H1 (cell line): ENCODE data around the gene ZFAND6. TPM values are rescaled to one million over a fixed set of nuclear protein-coding genes. Genes with fewer than 3 reads are reported as not detected.

Source experiments
- ATF2 ChIP-seq: IDR thresholded peaks from 2 replicates; pipeline ENCODE4 v1.6.1; 2012; ENCODE audit warnings: low read length, inconsistent platforms
- BACH1 ChIP-seq: IDR thresholded peaks from 2 replicates; pipeline ENCODE4 v1.6.1; 2012; ENCODE audit warnings: low read length, improper control_type of control experiment
- CHD2 ChIP-seq: IDR thresholded peaks from 2 replicates; pipeline ENCODE4 v1.6.1; 2012; ENCODE audit warnings: low read length, improper control_type of control experiment
- GABPA ChIP-seq: IDR thresholded peaks from 2 replicates; pipeline ENCODE4 v1.6.1; 2011; ENCODE audit warnings: mild to moderate bottlenecking, low read length, moderate library complexity, borderline replicate concordance; ENCODE audit not compliant: insufficient read depth
- SIRT6 ChIP-seq: IDR thresholded peaks from one replicate; pipeline ENCODE4 v1.7.1; 2012; ENCODE audit warnings: low read length, inconsistent platforms
- SIX5 ChIP-seq: IDR thresholded peaks from 2 replicates; pipeline ENCODE4 v1.6.1; 2011; ENCODE audit warnings: mild to moderate bottlenecking, low read depth, low read length
- TAF1 ChIP-seq: IDR thresholded peaks from 2 replicates; pipeline ENCODE4 v1.6.1; 2011; ENCODE audit warnings: mild to moderate bottlenecking, low read depth, low read length
- TEAD4 ChIP-seq: IDR thresholded peaks from 2 replicates; pipeline ENCODE4 v1.6.1; 2012; ENCODE audit warnings: low read depth, low read length, inconsistent platforms, mixed read lengths
- YY1 ChIP-seq: IDR thresholded peaks from 2 replicates; pipeline ENCODE4 v1.6.1; 2011; ENCODE audit warnings: low read depth, mild to moderate bottlenecking, low read length
- polyA plus RNA-seq, 7 experiments: library from polyadenylated mRNA; depleted of rRNA in 3 of 7; stranded (reverse) in 5 of 7; unstranded in 2 of 7; fragments of >200 nt in 5 of 7; fragments of 200-250 nt in 2 of 7; gene quantifications; 1 replicate in 5 of 7; 2 replicates in 1 of 7; 4 replicates in 1 of 7; pipeline versions ENCODE4 v1.2.1 to v1.2.3, GENCODE V29; 2011 to 2013; ENCODE audit warnings: missing spikeins in 2 of 7, mixed read lengths in 2 of 7
- total RNA-seq: library from RNA; stranded (reverse); fragmentation: NEBNext Ultra II Directional; extraction: Animal tissue kit (Norgen Biotek cat#: 25700); gene quantifications from 2 replicates; pipeline ENCODE4 v1.2.1, GENCODE V29; 2021

ZFAND6 gene
- total and polyA plus RNA-seq, 2 of the 8 experiments (the other 6 are each of a cell fraction or from before 2014, with no cell fraction given), result 136 to 237 TPM

- TF ChIP-seq ATF2 (no peak), BACH1 (no peak), SIX5 (no peak), SIRT6 (no peak), TEAD4 (no peak), TAF1 (no peak), GABPA (no peak), CHD2 (no peak), YY1 (no peak)
Observed at GRCh38 chr15:80141916-80142598, 82.6 kb downstream of the ZFAND6 start (continued).
